T-helper 2 cell treated with Interferon-gamma antibody and Interleukin-4, amounts not matched to agents 100 ng/mL and 5 ng/mL, for 36 hours (primary cell): ENCODE measurements around the gene LIN37. TPM values are rescaled to one million over a fixed set of nuclear protein-coding genes. Genes with fewer than 3 reads are reported as not detected.

Source experiments
- intact Hi-C: fragments of 100-400 bp; cut with micrococcal nuclease; formaldehyde crosslinking; loops from one replicate; pipeline ENCODE4 v1.15.1; 2023
- total RNA-seq: library from RNA; stranded (reverse); gene quantifications from 2 replicates; pipeline ENCODE4 v1.2.3, GENCODE V29; 2022

Gene LIN37
- total RNA-seq, 1 donor from 2014 or later = 15.2 TPM

- intact Hi-C loops = loop anchor here (10.0 kb wide), 1 partner anchor 368 kb away; the partner anchor contains the start of genes OVOL3, POLR2I and TBCB
Measured at GRCh38 chr19:35746531-35746930, 1.8 kb upstream of the LIN37 start.

DNA sequence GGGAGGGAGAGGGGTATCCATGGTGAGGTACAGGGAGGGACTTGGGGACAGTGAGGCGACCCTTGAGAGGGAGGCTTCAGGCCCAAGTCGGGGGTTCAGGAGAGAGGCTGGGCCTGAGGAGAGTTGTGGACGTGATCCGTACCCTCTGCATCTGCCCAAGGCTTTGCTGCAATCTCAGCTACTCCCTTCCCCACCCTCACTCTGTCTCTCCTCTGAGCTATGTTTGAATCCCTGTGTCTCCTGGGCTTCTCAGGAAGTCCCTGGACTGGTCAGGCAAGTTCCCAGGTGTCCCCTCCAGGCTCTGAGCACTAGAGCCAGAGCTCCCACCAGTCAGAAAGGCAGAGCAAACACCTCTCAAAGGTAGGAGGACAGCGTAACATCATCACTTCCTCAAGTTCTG lies 1.8 kb downstream of the LIN37 start:
- intact Hi-C loops = no loop called here

DNA sequence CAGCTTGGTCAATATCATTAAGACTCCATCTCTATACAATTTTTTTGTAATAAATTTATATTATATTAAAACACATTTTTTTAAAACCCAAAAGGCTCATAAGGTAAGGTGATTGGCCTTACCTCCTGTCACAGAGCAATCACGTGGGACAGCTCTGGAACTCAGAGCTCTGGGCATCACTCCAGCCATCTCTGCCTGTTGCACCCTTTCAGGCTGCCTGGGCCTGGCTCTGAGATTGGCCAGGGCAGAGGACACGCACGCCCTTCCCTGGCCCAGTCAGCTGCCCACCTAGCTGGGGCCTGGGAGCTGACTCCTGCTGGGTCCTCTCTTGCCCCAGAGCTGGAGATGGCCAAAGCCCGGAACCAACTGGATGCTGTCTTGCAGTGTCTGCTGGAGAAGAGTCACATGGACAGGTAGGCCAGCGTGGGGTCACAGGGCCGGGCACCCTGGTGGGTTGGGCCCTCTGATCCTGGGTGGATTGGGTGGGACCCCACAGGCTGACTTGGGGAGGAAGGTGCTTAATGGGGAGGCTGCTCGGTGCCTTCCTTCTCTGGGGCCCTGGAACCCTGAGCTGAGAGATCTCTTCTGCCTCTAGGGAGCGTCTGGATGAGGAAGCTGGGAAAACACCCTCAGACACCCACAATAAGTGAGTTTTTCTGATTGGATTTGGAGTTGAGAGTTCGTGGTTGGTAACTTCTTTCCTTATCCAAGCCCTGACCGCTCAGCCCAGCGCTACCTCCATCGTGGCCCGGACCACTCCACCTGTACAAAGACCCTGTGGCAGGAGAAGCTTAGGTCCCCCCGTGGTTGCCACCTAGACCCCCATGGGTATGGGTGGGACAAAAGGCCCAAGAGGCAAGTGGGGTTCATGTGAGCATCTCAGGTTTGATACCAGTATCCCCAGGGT lies 3.7 kb downstream of the LIN37 start:
- intact Hi-C loops = no loop called here

DNA sequence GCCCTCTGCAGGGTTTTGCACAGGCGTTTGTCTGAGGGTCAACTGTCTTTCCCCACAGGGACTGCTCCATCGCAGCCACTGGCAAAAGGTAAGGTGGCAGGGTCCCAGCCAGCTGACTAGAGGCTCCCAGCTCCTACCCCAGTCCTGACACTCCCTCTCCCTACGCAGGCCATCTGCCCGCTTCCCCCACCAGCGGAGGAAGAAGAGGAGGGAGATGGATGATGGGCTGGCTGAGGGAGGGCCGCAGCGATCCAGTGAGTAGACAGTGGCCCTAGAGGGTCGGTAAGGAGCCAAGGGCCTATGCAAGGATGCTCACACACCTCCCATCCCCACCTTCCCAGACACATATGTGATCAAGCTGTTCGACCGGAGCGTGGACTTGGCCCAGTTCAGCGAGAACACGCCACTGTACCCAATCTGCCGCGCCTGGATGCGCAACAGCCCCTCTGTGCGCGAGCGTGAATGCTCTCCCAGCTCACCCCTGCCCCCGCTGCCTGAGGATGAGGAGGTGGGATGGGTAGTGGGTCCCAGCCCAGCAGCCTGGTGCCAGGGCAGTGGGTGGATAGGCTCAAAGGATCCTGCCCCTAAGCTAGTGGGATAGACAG lies 4.5 kb downstream of the LIN37 start:
- intact Hi-C loops = no loop called here

- intact Hi-C loops = no loop called here
Measured at GRCh38 chr19:35753634-35754369, 5.4 kb downstream of the LIN37 start.

- intact Hi-C loops = no loop called here
Measured at GRCh38 chr19:35754370-35755130, 6.2 kb downstream of the LIN37 start.

DNA sequence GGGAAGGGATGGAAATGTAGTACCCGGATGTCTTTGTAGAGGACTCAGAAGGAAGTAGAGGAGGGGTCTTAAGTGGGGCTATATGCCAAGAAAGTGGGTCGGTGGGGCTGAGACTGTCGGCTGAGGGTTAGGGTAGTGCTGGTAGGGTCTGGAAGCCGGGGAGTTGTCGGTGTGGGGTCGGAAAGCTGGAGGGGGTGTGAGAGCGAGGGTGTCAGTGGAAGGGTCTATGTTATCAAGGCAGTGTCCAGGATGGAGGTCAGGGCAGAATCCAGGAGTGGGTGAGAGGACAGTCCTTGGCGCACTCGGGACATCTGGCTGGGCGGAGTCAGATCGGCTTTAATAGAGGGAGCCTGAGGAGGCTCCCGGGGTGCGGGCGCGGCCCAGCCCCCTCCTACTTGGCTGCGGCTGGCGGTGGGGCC lies 6.8 kb downstream of the LIN37 start:
- intact Hi-C loops = no loop called here

DNA sequence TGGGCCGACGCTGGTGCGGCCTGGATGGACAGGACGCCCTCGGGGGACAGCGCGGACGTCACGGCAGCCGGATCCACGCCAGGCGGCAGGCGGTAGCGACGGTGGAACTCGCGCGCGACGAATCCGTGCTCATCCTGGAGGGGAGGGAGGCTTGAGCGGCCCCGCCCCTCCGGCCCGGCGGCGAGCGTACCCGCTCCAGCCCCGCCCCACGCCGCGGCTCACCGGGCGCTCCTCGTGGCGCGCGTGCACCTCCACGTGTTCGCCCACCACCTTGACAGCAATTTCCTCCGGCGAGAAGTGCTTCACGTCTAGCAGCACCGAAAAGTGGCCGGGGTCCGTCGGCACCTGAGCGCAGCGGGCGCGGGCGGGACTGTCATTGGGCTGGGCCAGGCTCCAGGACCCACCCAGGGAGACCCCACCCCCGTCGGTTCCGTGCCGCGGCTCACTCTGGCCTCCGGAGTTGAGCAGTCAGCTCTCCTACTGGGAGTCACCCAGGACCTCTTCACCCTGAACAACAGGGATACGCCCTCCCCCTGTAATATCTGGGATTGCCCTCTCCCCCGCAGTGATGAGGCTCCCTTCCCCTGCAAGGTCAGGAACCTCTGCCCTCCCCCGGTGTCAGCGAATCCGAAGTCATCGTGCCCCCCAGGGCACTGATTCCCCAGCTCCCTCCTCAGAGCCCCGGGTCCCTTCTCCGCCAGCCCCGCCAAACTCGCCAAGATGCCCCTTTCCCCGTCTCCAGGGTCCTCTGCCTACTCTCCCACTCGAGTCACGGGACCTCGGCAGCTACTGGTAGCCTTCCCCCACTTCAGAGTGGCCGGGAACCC lies 7.4 kb downstream of the LIN37 start:
- intact Hi-C loops = no loop called here

- intact Hi-C loops = loop anchor here (1.0 kb wide), 1 partner anchor 19 kb away; the partner anchor contains the start of gene ARHGAP33
Measured at GRCh38 chr19:35756377-35757230, 8.2 kb downstream of the LIN37 start, which contains the start of gene HSPB6. TSS of gene HSPB6 (minus strand) at chr19:35757029. CDS start at chr19:35757008, 21 bp downstream.

DNA sequence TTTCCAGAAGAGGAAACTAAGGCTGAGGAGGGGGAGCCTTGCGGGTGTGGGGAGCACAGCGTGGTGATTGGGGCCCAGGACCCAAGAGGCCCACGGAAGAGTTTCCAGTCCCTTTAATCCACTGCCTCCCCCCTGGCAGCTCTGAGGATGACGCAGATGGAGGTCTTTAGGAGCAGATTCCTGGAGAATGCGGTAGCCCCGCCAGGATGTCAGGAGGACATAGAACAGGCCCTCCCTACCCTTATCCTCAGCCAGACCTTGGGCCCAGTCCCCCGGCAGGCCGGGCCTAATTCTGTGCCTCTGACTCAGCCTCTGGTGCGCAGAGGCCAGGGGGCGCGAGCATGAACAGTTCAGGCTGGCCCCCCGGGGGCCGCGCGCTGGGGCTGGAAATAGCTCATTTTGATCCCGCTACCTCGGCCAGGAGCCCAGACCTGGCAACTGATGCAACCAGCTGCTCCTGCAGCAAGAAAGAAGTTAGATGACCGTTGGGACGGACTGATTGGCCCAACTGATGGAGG lies 8.9 kb downstream of the LIN37 start:
- intact Hi-C loops = loop anchor here (1.0 kb wide), 1 partner anchor 18 kb away; the partner anchor contains the start of gene ARHGAP33

- intact Hi-C loops = loop anchor here (1.0 kb wide), 3 partner anchors 10 to 41 kb away; partner anchors contain the start of genes ARHGAP33 and LIN37
Measured at GRCh38 chr19:35757749-35758608, 9.6 kb downstream of the LIN37 start, which contains the start of gene PROSER3. TSS of gene PROSER3 (plus strand) at chr19:35758176. CDS start at chr19:35758216, 40 bp downstream.

DNA sequence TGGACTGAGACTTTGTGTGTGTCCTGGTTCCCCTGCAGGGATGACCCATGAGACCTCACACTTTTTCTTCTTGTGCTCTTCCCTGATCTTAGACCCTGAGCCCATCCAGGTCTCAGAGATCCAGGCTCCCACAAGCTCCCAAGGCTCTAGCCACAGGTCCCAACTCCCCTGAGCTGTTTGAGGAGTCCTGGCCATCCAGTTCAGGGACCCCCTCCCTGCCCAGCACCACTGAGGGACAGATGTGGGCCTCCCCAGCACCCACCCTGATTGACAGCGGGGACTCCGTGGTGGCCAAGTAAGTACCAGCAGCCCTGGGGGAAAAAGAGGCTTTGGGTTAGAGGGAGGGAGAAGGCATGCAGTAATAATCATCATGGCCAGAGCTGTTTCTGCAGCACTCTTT lies 11.3 kb downstream of the LIN37 start:
- intact Hi-C loops = no loop called here

GRCh38 chr19:35760711-35761349 lies 12.5 kb downstream of the LIN37 start:
- intact Hi-C loops = no loop called here

- intact Hi-C loops = no loop called here
Measured at GRCh38 chr19:35764432-35765315, 16.3 kb downstream of the LIN37 start.

- intact Hi-C loops = no loop called here
Measured at GRCh38 chr19:35766571-35767104, 18.3 kb downstream of the LIN37 start.
